GM18499 (cell line): ENCODE data around the gene CRTC2.
"Not testable (repeated sequence)": the region's sequence is repeated elsewhere in the genome, so short reads cannot be mapped to it uniquely, and the experiment has no call there.

ENCODE experiments used
- ATAC-seq: cut with Tn5 transposase; IDR thresholded peaks from one replicate; pipeline ENCODE4 v1.9.1; 2021; ENCODE audit warnings: moderate number of reproducible peaks; ENCODE audit not compliant: insufficient read depth, unreplicated experiment

The CRTC2 gene, protein sequence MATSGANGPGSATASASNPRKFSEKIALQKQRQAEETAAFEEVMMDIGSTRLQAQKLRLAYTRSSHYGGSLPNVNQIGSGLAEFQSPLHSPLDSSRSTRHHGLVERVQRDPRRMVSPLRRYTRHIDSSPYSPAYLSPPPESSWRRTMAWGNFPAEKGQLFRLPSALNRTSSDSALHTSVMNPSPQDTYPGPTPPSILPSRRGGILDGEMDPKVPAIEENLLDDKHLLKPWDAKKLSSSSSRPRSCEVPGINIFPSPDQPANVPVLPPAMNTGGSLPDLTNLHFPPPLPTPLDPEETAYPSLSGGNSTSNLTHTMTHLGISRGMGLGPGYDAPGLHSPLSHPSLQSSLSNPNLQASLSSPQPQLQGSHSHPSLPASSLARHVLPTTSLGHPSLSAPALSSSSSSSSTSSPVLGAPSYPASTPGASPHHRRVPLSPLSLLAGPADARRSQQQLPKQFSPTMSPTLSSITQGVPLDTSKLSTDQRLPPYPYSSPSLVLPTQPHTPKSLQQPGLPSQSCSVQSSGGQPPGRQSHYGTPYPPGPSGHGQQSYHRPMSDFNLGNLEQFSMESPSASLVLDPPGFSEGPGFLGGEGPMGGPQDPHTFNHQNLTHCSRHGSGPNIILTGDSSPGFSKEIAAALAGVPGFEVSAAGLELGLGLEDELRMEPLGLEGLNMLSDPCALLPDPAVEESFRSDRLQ

DNA sequence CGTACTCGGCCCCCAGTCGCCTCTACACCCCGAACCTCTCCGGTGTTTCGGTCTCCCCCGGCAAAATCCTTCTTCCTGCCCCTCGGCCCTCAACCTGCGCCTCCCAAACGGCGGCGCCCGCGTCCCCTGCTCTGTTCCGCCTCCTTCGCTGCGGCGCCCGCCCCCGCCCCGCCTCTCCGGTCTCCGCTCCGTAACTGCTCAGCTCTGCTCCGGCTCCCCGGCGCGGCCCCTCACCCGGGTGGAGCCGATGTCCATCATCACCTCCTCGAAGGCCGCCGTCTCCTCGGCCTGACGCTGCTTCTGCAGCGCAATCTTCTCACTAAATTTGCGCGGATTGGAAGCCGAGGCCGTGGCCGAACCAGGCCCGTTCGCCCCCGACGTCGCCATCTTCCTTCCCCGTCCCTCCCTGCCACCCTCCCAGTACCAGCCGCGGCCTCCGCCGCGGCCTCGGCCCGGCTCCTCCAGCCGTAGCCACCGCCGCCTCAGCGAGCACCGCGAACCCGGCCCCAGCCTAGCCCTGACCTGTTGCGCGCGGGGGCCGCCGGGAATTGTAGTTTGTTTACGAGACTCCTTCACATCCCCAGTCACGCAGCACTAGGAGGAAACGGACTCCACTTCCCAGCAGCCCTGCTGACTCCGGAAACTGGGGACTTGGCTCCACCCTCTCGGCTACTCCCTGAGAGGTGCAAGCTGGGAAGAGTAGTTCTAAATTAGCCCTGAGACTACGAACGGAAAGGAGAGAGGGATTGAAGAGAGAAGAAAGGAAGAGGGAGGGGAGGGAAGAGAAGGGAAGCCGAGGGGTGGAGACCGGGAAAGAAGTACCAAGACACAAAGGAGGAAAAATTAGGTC lies at the start of gene CRTC2:
TSS of gene CRTC2 (minus strand) at position 502 of the 850 bp plus-strand sequence. CDS start at position 387, 115 bp downstream.
- peak; percentile 55 for ATAC-seq

DNA sequence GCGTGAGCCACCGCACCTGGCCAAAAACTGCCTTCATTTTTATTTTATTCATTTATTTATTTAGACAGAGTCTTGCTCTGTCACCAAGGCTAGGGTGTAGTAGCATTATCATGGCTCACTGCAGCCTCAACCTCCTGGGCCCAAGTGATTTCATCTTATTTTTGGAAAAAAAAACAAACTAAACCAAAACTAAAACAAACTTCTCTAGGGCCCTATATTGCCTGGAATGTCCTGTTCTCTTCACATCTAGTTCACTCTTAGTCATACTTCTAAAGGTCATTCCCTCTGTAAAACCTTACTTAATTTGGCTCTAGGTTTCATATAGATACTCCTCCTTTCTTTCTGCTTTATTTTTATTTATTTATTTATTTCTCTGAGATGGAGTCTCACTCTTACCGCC lies 47.7 kb upstream of the CRTC2 start:
- no peak for ATAC-seq

DNA sequence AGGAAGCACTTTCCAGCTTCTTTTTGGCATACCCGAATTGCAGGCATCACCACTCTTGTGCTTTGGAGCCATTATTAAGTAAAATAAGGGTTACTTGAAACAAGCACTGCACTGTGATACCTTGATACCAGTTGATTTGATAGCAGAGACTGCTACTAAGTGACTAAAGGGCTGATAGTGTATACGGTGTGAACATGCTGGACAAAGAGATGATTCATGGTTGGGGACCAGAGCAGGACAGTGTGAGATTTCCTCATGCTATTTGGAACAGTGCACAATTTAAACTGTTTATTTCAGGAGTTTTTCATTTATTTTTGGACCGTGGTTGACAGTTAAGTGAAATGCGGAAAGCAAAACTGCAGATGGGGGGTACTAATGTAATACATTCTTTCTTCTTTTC lies 42.0 kb upstream of the CRTC2 start:
- ATAC-seq: no peak

DNA sequence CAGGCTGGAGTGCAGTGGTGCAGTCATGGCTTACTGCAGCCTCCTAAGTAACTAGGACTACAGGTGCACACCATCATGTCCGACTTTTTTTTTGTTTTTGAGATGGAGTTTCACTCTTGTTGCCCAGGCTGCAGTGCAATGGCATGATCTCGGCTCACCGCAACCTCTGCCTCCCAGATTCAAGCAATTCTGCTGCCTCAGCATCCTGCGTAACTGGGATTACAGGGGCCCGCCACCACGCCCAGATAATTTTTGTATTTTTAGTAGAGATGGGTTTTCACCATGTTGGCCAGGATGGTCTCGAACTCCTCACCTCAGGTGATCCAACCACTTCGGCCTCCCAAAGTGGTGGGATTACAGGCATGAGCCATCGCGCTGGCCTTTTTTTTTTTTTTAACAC lies 38.5 kb upstream of the CRTC2 start:
- not testable (repeated sequence) for ATAC-seq

DNA sequence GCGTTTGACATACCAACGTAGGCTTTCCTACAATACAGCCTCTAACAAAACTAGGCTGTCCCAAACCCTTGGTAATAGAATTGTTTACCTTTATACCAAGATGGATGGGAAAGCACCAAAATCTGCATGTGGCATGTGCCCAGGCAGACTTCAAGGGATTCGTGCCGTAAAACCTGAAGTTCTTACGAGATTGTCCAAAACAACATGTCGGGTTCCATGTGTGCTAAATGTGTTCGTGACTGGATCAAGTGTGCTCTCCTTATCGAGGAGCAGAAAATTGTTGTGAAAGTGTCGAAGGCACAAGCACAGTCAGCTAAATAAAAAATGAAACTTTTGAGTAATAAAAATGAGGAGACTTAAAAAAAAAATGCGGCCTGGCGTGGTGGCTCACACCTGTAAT lies 37.2 kb upstream of the CRTC2 start:
- no peak for ATAC-seq

DNA sequence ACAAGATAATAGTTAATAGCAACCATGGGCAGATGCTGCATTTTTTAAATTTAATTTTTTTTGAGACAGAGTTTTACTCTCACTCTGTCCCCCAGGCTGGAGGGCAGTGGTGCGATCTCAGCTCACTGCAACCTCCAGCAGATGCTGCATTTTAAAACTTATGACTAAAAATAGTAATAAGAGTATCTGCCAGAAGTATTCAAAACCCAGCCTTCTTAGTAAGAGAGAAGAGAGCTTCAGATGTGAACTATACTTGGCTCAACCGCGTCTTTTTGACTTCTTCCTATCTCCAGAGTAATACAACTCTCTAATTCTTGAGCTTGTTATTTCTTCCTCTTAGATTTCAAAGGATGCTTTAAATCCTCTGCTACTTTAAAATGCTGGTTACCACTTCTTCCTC lies 36.8 kb upstream of the CRTC2 start:
- no peak for ATAC-seq

DNA sequence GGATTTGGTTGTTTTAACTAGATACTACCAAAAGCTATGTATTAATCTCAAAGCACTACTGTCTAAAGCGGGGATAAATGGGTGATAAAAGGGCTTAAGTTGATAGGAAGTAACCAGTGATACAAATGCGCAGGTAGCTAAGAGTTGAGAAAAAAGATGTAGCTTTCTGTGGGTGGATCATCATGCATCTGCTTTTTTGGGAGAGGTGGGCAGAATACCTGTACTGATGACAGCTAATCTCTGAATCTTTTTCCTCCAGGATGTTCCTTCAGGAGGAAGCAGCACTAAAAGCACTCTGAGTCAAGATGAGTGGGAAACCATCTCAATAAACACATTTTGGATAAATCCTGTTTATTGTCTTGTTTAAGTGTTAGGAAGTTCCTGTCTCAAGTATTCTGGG lies 33.4 kb upstream of the CRTC2 start:
- no peak for ATAC-seq

DNA sequence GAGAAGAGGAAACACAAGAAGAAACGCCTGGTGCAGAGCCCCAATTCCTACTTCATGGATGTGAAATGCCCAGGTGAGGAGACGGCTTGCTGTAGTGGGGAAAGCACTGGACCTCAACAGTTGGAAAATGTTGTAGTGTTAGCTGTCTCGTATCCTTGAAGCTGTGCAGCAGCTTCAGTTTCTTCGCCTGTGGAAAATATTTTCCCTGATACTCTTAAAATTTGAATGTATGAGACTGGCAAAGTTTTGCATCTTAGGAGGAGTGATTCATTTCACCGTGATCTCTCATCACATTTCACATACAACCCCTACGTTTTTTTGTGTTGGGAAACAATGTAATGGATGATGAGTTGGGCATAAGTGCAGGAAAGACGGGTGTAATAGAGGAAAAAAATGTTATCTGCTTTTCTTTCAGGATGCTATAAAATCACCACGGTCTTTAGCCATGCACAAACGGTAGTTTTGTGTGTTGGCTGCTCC lies 32.8 kb upstream of the CRTC2 start:
- no peak for ATAC-seq

DNA sequence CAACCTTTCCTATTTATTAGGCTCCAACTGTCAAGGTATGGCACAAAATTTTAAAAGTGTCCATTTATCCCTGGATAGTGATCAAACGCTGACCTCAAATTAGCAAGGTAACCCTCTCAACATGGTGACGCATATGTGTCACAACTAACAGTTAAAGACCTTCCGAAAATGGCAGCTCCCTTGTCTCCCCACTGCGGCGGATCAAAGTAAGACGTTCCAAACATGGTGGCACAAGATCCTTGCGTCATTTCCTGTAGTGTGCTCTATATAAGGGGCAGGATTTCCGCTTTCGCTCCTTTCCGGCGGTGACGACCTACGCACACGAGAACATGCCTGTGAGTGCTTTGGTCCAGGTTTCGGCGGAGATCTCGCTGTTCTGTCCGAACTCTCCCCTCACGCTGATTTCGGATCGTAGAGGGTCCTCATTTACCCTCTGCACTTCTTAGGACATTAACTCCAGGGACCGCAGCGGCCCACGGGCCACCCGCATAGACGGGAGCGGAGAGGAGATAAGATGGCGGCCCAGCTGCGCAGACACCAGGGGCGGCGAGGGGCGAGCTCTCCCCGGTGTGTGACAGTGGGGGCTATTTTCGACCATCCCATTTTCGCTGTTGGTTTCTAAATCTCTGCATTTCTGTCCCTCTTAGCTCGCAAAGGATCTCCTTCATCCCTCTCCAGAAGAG lies 32.2 kb upstream of the CRTC2 start, which contains the start of gene RPS27:
TSS of gene RPS27 (plus strand) at position 295 of the 683 bp plus-strand sequence. CDS start at position 330, 35 bp downstream.
- ATAC-seq: peak; percentile 63

DNA sequence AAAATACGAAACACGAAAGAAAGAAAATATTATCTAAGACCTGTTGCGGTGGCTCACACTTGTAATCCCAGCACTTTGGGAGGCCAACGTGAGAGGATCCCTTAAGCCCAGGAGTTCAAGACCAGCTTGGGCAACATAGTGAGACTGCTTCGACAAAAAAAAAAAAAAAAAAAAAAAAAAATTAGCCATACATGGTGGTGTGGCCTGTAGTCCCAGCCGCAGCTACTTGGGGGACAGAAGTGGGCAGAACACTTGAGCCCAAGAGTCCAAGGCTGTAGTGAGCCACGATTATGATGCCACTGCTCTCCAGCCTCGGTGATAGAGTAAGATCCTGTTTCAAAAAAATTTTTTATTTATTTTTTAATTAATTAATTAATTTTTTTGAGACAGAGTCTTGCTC lies 29.2 kb upstream of the CRTC2 start:
- ATAC-seq: no peak

DNA sequence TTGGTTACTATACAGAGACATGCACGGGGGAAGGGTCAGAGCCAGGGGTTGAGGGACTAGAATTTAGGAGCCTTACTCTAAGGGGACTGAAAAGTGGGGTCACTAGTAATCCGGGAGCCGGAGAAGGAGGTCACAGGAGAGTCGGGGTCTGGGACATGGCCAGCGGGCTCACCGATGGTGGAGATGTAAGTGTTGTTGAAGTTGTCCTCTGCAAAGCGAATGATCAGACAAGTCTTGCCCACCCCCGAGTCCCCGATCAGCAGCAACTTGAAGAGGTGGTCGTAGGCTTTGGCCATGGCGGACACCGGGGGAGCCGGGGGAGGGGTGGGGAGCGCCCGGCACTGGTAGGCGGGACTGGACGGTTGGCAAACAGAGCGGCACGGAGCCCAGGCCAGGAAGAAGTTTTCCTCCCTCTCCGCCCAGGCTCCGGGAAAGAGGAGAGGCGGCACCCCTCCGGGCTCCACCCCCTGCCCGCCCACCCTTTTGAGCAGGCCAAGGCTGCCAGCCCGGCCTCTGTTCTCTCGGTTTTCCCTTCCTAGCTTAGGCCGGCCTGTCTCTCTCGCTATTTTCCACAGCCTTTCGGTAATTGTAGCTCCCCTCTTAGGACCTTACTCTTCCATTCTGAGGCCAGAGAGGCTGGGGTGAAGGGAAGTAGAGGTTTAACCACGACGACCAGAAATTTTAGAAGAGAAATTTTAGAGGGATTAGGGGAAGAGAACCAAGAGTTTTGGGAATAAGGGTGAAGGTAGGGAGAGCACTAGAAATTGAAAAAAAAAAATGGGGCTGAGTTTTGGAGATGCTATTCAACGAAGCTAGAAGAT lies 27.7 kb upstream of the CRTC2 start, which contains the start of gene RAB13:
TSS of gene RAB13 (minus strand) at position 399 of the 821 bp plus-strand sequence. CDS start at position 296, 103 bp downstream.
- no peak for ATAC-seq

DNA sequence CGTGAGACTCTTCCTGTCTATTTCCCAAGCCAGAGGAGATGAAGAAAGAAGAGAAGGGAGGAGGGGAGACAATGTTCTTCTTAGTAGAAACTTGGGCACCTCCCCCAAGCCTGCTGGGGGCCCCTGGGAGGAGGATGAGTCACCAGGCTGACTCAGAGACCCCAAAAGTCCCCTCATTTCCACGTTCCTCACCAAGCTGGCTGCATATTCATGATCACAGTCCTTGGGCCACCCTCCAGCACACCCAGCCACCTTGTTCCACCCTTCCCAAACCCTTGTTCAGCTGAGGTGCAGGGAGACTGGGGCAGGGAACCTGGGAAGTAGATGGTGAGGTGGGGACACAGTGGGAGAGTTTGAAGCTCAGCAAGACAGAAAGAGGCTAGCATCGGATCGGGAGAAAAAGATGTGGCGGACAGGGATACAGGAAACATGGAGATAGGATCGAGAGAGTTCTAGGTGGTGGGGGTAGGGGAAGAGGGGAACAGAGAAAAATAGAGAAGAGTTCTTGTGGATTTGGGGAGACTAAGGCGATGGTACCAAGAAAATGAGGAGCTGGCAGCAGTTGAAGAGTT lies 27.0 kb upstream of the CRTC2 start:
- no peak for ATAC-seq

DNA sequence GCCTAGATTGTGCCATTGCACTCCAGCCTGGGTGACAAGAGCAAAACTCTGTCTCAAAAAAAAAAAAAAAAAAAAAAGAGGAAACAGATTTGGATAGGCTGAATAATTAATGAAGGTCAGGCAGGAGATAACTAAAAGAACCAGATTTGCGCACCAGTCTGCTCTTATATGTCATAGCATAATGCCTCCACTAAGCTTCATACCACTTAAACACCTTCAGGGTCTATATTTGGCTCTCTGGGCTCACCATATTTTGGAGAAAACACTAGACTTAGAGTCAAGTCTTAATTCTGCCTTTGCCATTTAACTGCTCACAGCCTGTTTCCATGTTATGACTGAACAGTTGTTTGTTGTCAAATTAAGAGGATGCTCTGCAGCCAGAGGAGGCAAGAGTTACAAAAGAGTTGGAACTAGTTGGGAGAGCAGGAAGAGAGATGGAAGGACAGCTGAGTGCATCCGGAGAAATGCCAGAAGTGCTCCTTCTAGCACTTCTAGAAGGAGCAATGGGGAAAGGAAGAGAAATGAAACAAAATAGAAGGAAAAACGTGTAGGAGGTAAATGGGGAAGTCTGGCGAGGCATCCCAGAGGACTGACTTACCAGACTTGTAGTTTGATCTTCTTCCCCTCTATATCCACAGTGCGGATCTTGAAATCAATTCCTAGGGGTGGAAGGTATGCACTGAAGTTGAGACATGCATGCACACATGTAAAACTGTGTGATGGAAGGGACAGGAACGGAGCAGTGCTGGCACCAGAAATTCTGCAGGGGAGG lies 25.9 kb upstream of the CRTC2 start:
- no peak for ATAC-seq

DNA sequence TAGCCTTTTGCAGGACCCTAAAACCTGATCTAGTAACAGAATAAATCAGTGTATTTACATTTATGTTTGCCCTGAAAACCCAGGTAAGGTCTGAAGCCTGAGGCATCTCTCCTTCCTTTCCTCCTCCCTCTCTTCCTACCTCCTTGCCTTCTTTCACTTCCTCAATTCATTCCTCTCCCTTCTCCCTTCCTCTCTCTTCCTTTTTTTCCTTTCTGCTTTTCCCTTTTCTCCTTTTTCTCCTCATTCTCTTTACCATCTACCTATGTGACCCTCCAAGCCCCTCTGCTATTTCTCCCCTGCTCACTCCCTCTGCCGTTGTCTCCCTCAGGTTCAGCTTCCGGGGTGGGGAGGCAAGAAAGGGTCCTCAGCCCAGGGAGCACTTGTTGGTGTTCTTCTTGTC lies 23.3 kb upstream of the CRTC2 start:
- not testable (repeated sequence) for ATAC-seq

DNA sequence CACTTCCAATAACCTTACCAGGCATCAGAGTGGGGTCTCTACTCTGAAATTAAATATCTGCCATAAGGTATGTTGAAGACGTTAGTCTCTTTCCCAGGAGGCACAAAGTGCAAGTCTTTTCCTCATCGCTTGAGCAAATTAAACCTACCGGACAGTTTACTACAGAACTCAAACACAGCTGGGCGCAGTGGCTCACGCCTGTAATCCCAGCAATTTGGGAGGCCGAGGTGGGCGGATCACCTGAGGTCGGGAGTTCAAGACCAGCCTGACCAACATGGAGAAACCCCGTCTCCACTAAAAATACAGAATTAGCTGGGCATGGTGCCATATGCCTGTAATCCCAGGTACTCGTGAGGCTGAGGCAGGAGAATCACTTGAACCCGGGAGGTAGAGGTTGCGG lies 20.7 kb upstream of the CRTC2 start:
- not testable (repeated sequence) for ATAC-seq

DNA sequence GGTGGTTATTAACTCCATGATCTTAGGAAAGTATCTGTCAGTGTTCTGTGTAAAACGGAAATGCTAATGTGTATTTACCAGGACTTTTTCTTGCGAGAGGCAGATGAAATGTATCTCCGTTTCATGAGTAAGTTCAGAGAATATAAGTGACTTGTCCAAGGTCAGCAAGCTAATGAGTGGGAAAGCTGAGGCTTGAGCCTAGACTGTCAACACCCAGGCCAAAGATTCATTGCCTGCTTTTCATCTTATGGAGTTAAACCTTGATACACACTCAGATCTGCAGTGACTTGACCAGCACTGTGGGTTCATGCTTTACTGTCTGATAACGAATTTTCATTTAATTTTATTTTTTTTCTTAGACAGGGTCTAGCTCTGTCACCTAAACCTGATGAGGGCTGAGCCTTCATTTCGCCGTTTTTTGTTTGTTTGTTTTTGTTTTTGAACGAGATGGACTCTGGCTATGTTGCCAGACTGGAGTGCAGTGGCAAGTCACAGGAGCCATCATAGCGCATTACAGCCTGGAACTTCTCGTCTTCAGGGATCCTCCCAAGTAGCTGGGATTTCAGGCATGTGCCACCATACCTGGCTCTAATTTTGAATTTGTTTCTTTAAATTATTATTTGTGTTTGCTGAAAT lies 20.0 kb upstream of the CRTC2 start:
- ATAC-seq: no peak
